Caco-2 (cell line): ENCODE data around the gene LOXL1. TPM values are rescaled to one million over a fixed set of nuclear protein-coding genes. Genes with fewer than 3 reads are reported as not detected.

Experiments
- BruUV-seq: library from RNA; stranded (reverse); fragments of 400-500 nt; replicated peaks from 2 replicates; lab custom pipeline; 2021; lab: Mats Ljungman, UMichigan
- CTCF ChIA-PET: fragments of 300-600 bp; sonication (Branson Sonifier 250); formaldehyde crosslinking; loops from one replicate; lab custom pipeline; 2022; ENCODE audit warnings: antibody characterized with exemption; lab: Charles Lee
- POLR2A ChIA-PET: fragments of 300-600 bp; sonication (Branson Sonifier 250); formaldehyde crosslinking; loops from one replicate; lab custom pipeline; 2022; ENCODE audit warnings: antibody characterized with exemption; lab: Charles Lee
- DNase-seq, 2 experiments: peaks; one replicate each; pipeline versions ENCODE4 v3.0.0 to v3.0.0-alpha.2; 2020 to 2022
- H3K27me3 ChIP-seq: replicated peaks from 2 replicates; pipeline ENCODE4 v1.6.0; 2011; ENCODE audit warnings: low read length; ENCODE audit not compliant: control insufficient read depth, insufficient read depth
- H3K36me3 ChIP-seq: 2 replicates; pipeline ENCODE4 v1.5.1; 2011; ENCODE audit warnings: low read length; ENCODE audit not compliant: control insufficient read depth, insufficient read depth
- H3K4me1 ChIP-seq: fragments of 250-450 bp; sonication (Bioruptor Pico); 2 replicates; pipeline ENCODE4 v1.5.1; 2020; ENCODE audit warnings: mild to moderate bottlenecking
- H3K4me3 ChIP-seq: 2 replicates; pipeline ENCODE4 v1.5.1; 2011; ENCODE audit warnings: low read depth, mild to moderate bottlenecking, control low read depth, low read length
- H3K9me3 ChIP-seq: fragments of 250-450 bp; sonication (Bioruptor Pico); 2 replicates; pipeline ENCODE4 v1.5.1; 2020; ENCODE audit warnings: mild to moderate bottlenecking, moderate library complexity
- H3K27ac Mint-ChIP-seq: one replicate; pipeline ENCODE4 v1.8.0; 2022; ENCODE audit warnings: mixed read lengths; ENCODE audit not compliant: unreplicated experiment
- H3K27me3 Mint-ChIP-seq: one replicate; pipeline ENCODE4 v1.8.0; 2022; ENCODE audit warnings: mixed read lengths; ENCODE audit not compliant: insufficient read depth, unreplicated experiment
- H3K36me3 Mint-ChIP-seq: one replicate; pipeline ENCODE4 v1.8.0; 2022; ENCODE audit warnings: mild to moderate bottlenecking, mixed read lengths; ENCODE audit not compliant: insufficient read depth, unreplicated experiment
- H3K4me1 Mint-ChIP-seq: one replicate; pipeline ENCODE4 v1.8.0; 2022; ENCODE audit warnings: low read depth, mixed read lengths; ENCODE audit not compliant: unreplicated experiment
- H3K4me3 Mint-ChIP-seq: one replicate; pipeline ENCODE4 v1.8.0; 2022; ENCODE audit warnings: mild to moderate bottlenecking, moderate library complexity, mixed read lengths; ENCODE audit not compliant: unreplicated experiment
- H3K9me3 Mint-ChIP-seq: one replicate; pipeline ENCODE4 v1.8.0; 2022; ENCODE audit warnings: mixed read lengths; ENCODE audit not compliant: unreplicated experiment
- CTCF ChIP-seq, 2 experiments: fragments of 200-600 bp in 1 of 2; IDR thresholded peaks; 1 replicate in 1 of 2; 2 replicates in 1 of 2; pipeline versions ENCODE4 v1.5.1 to v1.8.0; 2011 to 2022; ENCODE audit warnings: antibody characterized with exemption in 1 of 2, control low read depth in 1 of 2, inconsistent platforms in 1 of 2, low read depth in 1 of 2, low read length in 1 of 2, mild to moderate bottlenecking in 1 of 2, moderate library complexity in 1 of 2; ENCODE audit not compliant: insufficient read depth in 1 of 2, severe bottlenecking in 1 of 2, unreplicated experiment in 1 of 2
- intact Hi-C: fragments of 100-400 bp; cut with micrococcal nuclease; formaldehyde crosslinking; loops from one replicate; pipeline ENCODE4 v1.10.0; 2022; ENCODE audit not compliant: unreplicated experiment
- total RNA-seq: library from RNA; stranded (reverse); gene quantifications from 2 replicates; pipeline ENCODE4 v1.2.3, GENCODE V29; 2022

LOXL1 gene
- total RNA-seq, 1 experiment from 2014 or later = 3.7 TPM

DNA sequence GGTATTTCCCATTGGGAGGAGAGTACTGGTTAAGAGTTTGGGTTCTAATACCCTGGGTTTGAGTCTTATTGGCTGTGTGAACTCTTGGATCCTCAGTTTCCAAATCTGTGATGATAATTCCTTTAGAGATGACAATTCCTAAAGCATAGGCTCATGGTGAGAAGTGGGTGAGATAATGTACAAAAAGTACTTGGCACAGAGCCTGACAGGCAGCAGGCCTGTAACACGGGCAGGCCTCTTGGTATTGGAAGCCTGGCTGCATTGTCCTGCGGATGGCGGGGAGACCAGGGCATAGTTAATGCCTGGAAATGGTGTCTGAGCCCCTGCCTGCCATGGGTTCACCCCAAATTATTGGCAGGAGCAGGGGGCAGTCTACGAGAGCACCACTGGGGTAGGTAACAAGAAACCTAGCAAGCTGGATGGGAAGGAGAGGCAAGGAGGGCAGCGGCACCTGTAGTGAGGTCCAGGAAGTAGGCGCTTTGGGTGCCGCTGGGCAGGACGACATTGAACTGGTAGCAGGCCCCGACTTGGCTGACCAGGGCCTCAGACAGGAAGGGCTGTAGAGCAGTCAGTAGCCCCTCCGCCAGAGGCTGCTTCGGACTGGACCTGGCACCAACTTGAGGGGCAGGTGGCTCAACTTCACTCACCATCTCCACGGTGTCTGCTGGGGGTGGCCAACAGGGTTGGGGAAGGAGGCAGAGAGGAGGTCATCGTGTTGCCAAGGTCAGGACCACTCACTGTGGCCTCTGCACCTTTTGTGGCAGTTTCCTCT is 58.1 kb downstream of the LOXL1 start:
- Mint-ChIP-seq H3K4me3 (no peak overlapping the region), H3K27ac (no peak overlapping the region), H3K4me1 (no peaks in the 10 kb centered on the region), H3K27me3 (no peaks in the 10 kb centered on the region), H3K9me3 (no peaks in the 10 kb centered on the region), H3K36me3 (no peaks in the 10 kb centered on the region)
- no peaks in the 10 kb centered on the region for H3K36me3 ChIP-seq
- TF ChIP-seq CTCF (IDR thresholded peaks at IDR 0.05; ENCODE audit: insufficient read depth in 1 of 2, low read depth in 1 of 2, low read length in 1 of 2, severe bottlenecking in 1 of 2, unreplicated experiment in 1 of 2) = no peak
- intact Hi-C loops = no loop called here
- ChIA-PET CTCF (no interaction called here), POLR2A (no interaction called here)
- DNase-seq = no peak
- H3K4me1 ChIP-seq = no peaks in the 10 kb centered on the region
- no peaks in the 10 kb centered on the region for H3K27me3 ChIP-seq
- no peak overlapping the region for H3K4me3 ChIP-seq
- H3K9me3 ChIP-seq = no peaks in the 10 kb centered on the region
- no TSS peak for BruUV-seq

DNA sequence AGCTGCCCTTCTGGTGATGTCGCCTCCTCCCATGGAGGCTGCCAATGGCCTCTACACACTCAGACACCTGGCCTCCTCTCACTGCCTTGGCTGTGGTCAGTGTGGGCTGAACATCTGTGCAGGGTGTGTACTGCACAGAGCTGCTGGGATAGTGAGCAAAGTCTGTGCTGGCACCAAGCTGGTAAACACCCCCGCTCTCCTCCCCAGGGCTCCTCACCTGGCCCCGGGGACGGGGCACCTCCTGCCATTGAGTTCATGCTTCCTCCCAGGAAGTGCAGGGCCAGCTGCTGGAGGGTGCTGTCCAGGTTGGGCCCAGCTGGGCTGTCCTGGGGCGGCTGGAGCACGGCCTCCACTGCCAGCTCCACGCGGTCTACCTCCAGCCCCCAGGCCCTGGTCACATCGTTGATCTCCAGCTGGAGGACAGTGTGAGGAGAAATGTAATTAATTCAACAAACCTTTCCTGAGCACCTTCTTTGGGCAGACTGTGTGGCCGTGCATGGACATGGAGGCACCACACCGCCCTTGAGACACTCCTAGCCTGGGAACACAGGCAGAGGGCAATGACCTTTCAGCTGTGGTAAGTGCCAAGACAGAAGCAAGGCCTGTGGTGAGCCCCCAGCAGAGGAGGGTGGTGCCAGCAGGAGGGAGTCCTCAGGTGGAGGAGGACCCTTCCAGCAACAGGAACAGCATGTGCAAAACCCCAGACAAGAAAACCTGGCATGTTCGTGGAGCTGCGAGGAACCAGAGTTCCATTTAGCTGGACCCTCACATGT is 59.0 kb downstream of the LOXL1 start:
- ChIA-PET POLR2A (no interaction called here), CTCF (no interaction called here)
- Mint-ChIP-seq H3K4me3 (no peak overlapping the region), H3K4me1 (no peaks in the 10 kb centered on the region), H3K27ac (no peak overlapping the region), H3K9me3 (no peaks in the 10 kb centered on the region), H3K27me3 (no peaks in the 10 kb centered on the region), H3K36me3 (no peaks in the 10 kb centered on the region)
- no peaks in the 10 kb centered on the region for H3K9me3 ChIP-seq
- no peaks in the 10 kb centered on the region for H3K36me3 ChIP-seq
- H3K4me3 ChIP-seq = no peak overlapping the region
- no peaks in the 10 kb centered on the region for H3K27me3 ChIP-seq
- DNase-seq = no peak
- no peaks in the 10 kb centered on the region for H3K4me1 ChIP-seq
- intact Hi-C loops = no loop called here
- BruUV-seq = no TSS peak
- TF ChIP-seq CTCF (IDR thresholded peaks at IDR 0.05; ENCODE audit: insufficient read depth in 1 of 2, low read depth in 1 of 2, low read length in 1 of 2, severe bottlenecking in 1 of 2, unreplicated experiment in 1 of 2) = no peak

GRCh38 chr15:73986055-73986775 is 60.0 kb downstream of the LOXL1 start:
- no peaks in the 10 kb centered on the region for H3K36me3 ChIP-seq
- no peaks in the 10 kb centered on the region for H3K36me3 Mint-ChIP-seq
- no TSS peak for BruUV-seq
- no peak overlapping the region for H3K4me3 Mint-ChIP-seq
- ChIA-PET CTCF (interaction anchor here (0.7 kb wide), 1 partner anchor 12 kb away, joined by 3 read pairs; no protein-coding TSS in a partner anchor), POLR2A (no interaction called here)
- TF ChIP-seq CTCF (IDR thresholded peaks at IDR 0.05; ENCODE audit: insufficient read depth in 1 of 2, low read depth in 1 of 2, low read length in 1 of 2, severe bottlenecking in 1 of 2, unreplicated experiment in 1 of 2) = no peak
- no peaks in the 10 kb centered on the region for H3K27me3 Mint-ChIP-seq
- no peaks in the 10 kb centered on the region for H3K9me3 Mint-ChIP-seq
- no peaks in the 10 kb centered on the region for H3K27me3 ChIP-seq
- no peaks in the 10 kb centered on the region for H3K4me1 Mint-ChIP-seq
- H3K4me1 ChIP-seq = peaks cover under 1% of the 10 kb centered on the region; the same call in 1 of the 2 replicates
- no peak overlapping the region for H3K4me3 ChIP-seq
- no peaks in the 10 kb centered on the region for H3K9me3 ChIP-seq
- intact Hi-C loops = no loop called here
- DNase-seq = no peak
- H3K27ac Mint-ChIP-seq = no peak overlapping the region
